Lower leg skin (tissue), 3 donors: ENCODE data around the gene SCN3B.

Experiments used
- POLR2A ChIP-seq, 2 donors: fragments of 450-650 bp; IDR thresholded peaks; one replicate each; pipeline ENCODE4 v1.6.1; 2016 to 2017; ENCODE audit warnings: antibody characterized with exemption in 2 of 2, mild to moderate bottlenecking in 1 of 2, moderate library complexity in 1 of 2
- TF ChIP-seq, protein P1 (sequence below), 3 donors: fragments of 450-650 bp; IDR thresholded peaks; one replicate each; pipeline ENCODE4 v1.5.1; 2016; ENCODE audit warnings: antibody characterized with exemption in 3 of 3, mild to moderate bottlenecking in 3 of 3, moderate library complexity in 2 of 3

DNA sequence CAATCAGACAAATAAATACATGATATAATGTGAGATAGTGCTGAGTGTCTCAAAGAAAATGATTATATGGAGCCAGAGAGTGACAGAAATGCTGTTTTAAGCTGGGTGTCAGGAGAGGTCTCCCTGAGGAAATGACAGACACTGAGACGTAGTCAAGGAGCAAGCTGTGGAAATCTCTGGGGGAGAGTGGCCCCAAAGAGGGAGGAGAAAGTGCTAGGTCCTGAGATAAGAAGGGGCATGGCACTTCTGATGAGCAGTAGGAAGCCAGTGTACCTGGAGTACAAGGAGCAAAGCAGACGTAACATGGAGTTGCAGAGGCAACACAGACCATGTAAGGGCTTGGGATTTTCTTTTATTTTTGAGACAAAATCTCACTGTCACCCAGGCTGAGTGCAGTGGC, 48.3 kb upstream of the SCN3B start:
- TF ChIP-seq, protein P1, sequence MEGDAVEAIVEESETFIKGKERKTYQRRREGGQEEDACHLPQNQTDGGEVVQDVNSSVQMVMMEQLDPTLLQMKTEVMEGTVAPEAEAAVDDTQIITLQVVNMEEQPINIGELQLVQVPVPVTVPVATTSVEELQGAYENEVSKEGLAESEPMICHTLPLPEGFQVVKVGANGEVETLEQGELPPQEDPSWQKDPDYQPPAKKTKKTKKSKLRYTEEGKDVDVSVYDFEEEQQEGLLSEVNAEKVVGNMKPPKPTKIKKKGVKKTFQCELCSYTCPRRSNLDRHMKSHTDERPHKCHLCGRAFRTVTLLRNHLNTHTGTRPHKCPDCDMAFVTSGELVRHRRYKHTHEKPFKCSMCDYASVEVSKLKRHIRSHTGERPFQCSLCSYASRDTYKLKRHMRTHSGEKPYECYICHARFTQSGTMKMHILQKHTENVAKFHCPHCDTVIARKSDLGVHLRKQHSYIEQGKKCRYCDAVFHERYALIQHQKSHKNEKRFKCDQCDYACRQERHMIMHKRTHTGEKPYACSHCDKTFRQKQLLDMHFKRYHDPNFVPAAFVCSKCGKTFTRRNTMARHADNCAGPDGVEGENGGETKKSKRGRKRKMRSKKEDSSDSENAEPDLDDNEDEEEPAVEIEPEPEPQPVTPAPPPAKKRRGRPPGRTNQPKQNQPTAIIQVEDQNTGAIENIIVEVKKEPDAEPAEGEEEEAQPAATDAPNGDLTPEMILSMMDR (IDR thresholded peaks at IDR 0.05), result no peak
- TF ChIP-seq POLR2A (IDR thresholded peaks at IDR 0.05), result no peak
